ENCODE results near the gene DOCK4. TPM values are rescaled to one million over a fixed set of nuclear protein-coding genes. Genes with fewer than 3 reads are reported as not detected.
A peak's percentile ranks its signal among the peaks of the same experiment; 100 is the strongest.

The DOCK4 gene
- total and polyA plus RNA-seq, 2 of the 8 experiments (the other 6 are each of a cell fraction or from before 2014, with no cell fraction given): 5.1 to 23.6 TPM

GRCh38 chr7:112159351-112159750 lies 46.8 kb downstream of the DOCK4 start:
- Histone ChIP-seq H2AFZ (ENCODE audit: low read length) (no peak overlapping the region), H3K4me1 (replicated peaks in 1 of 4; ENCODE audit: control insufficient read depth in 3 of 4, insufficient read depth in 4 of 4, low read length in 3 of 4) (peaks cover 3 to 26% (median 17%) of the 10 kb centered on the region in 4 experiments; a peak in 6 of 7 replicates), H4K20me1 (replicated peaks in 1 of 2; ENCODE audit: control insufficient read depth in 1 of 2, insufficient read depth in 2 of 2, low read length in 2 of 2) (peaks cover 0 to 2% of the 10 kb centered on the region in 2 experiments), H3K27ac (ENCODE audit: low read depth, low read length) (no peak overlapping the region), H3K23ac (ENCODE audit: insufficient read length) (no peak overlapping the region), H3K4ac (replicated peaks; ENCODE audit: insufficient read length, low read depth, low read length) (peak overlapping the region; percentile 12), H3K79me1 (ENCODE audit: low read depth, low read length) (no peaks in the 10 kb centered on the region), H4K5ac (ENCODE audit: insufficient read length, low read depth, low read length) (no peak overlapping the region), H3K79me2 (ENCODE audit: control insufficient read depth in 1 of 2, insufficient read depth in 2 of 2, low read length in 2 of 2) (peaks cover 0 to 40% of the 10 kb centered on the region in 2 experiments; a peak in 2 of 4 replicates), H3K23me2 (ENCODE audit: low read depth, low read length) (0 out of 2 replicates have a peak, but pooled peaks cover 2% of the 10 kb centered on the region), H3K9me3 (ENCODE audit: insufficient read depth in 2 of 2, low read depth in 1 of 2, low read length in 1 of 2) (no peaks in the 10 kb centered on the region), H3K4me2 (ENCODE audit: insufficient read depth in 1 of 2, low read depth in 2 of 2, low read length in 2 of 2) (no peak overlapping the region), H2BK5ac (ENCODE audit: low read depth, low read length) (peak overlapping the region; percentile 26), H3K36me3 (ENCODE audit: control insufficient read depth in 2 of 4, insufficient read depth in 4 of 4, low read length in 3 of 4) (no peaks in the 10 kb centered on the region), H2BK20ac (ENCODE audit: low read length) (no peak overlapping the region), H4K8ac (ENCODE audit: extremely low read depth, insufficient read depth, low read length) (no peak overlapping the region), H2AK5ac (ENCODE audit: low read depth, low read length) (no peak overlapping the region; the same call in 1 of the 2 replicates), H4K91ac (replicated peaks; ENCODE audit: insufficient read length, low read length) (no peak overlapping the region), H2BK120ac (replicated peaks; ENCODE audit: low read depth, low read length) (no peak overlapping the region), H3K14ac (ENCODE audit: insufficient read length) (no peak overlapping the region), H3K27me3 (replicated peaks in 1 of 4; ENCODE audit: control insufficient read depth in 3 of 4, extremely low read depth in 1 of 4, insufficient read depth in 3 of 4, low read length in 3 of 4) (no peaks in the 10 kb centered on the region), H3K4me3 (ENCODE audit: extremely low read depth in 1 of 4, insufficient read depth in 2 of 4, low read depth in 3 of 4, low read length in 4 of 4) (no peak overlapping the region), H2BK12ac (ENCODE audit: low read depth, low read length) (peak overlapping the region; percentile 53; the same call in 1 of the 2 replicates), H3K9ac (replicated peaks in 1 of 4; ENCODE audit: extremely low read depth in 1 of 4, low read depth in 3 of 4, low read length in 3 of 4) (no peak overlapping the region), H2BK15ac (ENCODE audit: low read length) (no peak overlapping the region; the same call in 1 of the 2 replicates), H3K56ac (replicated peaks; ENCODE audit: insufficient read length, low read depth, low read length) (no peak overlapping the region), H3K18ac (ENCODE audit: extremely low read depth, low read length) (no peak overlapping the region)
- FAIRE-seq (no peak), DNase-seq (ENCODE audit: low read depth in 1 of 2, low spot score in 2 of 2) (no peak)
- 93% methylated on average over 8 of the region's 8 CpGs; no CpG with 5 or more reads in 1 of the 2 experiments for WGBS, 2 experiments (ENCODE audit: extremely low coverage in 1 of 2, insufficient coverage in 1 of 2, insufficient read length in 1 of 2, insufficient replicate concordance in 2 of 2, low coverage in 1 of 2, low lambda C conversion rate in 2 of 2, missing lambda C conversion rate in 1 of 2)
- CTCF ChIA-PET (ENCODE audit: partially characterized antibody): no interaction called here
- POLR2A ChIA-PET (ENCODE audit: partially characterized antibody): no interaction called here
- no peak for TF ChIP-seq ATF2 (IDR thresholded peaks at IDR 0.05; ENCODE audit: low read length)
- no peak for TF ChIP-seq TAF7 (optimal IDR thresholded peaks at IDR 0.05; ENCODE audit: borderline replicate concordance, low read depth, low read length)
- TF ChIP-seq SRF (IDR thresholded peaks at IDR 0.05; ENCODE audit: low read depth, low read length): no peak
- no peak for TF ChIP-seq USF2 (IDR thresholded peaks at IDR 0.05; ENCODE audit: low read length)
- TF ChIP-seq SP1 (IDR thresholded peaks at IDR 0.05; ENCODE audit: low read depth, low read length): no peak
- TF ChIP-seq SIN3A (conservative IDR thresholded peaks at IDR 0.05 in 1 of 2, IDR thresholded peaks at IDR 0.05 in 1 of 2; ENCODE audit: low read depth in 1 of 2, low read length in 2 of 2): no peak
- TF ChIP-seq EGR1 (IDR thresholded peaks at IDR 0.05; ENCODE audit: borderline replicate concordance, low read depth, low read length): no peak
- no peak for TF ChIP-seq CBX8 (IDR thresholded peaks at IDR 0.05; ENCODE audit: borderline replicate concordance, low read depth, low read length)
- TF ChIP-seq ATF3 (IDR thresholded peaks at IDR 0.05; ENCODE audit: insufficient read depth, low read depth, low read length): no peak
- no peak for TF ChIP-seq RAD21 (IDR thresholded peaks at IDR 0.05 in 1 of 2, conservative IDR thresholded peaks at IDR 0.05 in 1 of 2; ENCODE audit: low read depth in 2 of 2, low read length in 2 of 2)

Data from H1 (cell line).